ENCODE measurements around the gene TRDN.

TRDN gene

GRCh38 chr6:123201869-123202372 is 434.8 kb downstream of the TRDN start:
- Histone ChIP-seq H3K36me3 (ENCODE audit: control insufficient read depth, low read depth, low read length) (no peaks in the 10 kb centered on the region), H3K4me1 (ENCODE audit: control insufficient read depth, low read depth, low read length) (peaks cover 9% of the 10 kb centered on the region), H3K27ac (ENCODE audit: low read length) (no peak overlapping the region), H3K4me3 (ENCODE audit: low read length) (no peak overlapping the region), H3K9me3 (ENCODE audit: control insufficient read depth, low read depth, low read length) (no peaks in the 10 kb centered on the region), H3K27me3 (ENCODE audit: control insufficient read depth, insufficient read depth, low read length) (no peaks in the 10 kb centered on the region), H3K9ac (ENCODE audit: low read length) (no peak overlapping the region)

- Histone ChIP-seq H3K27me3 (ENCODE audit: control insufficient read depth, insufficient read depth, low read length) (no peaks in the 10 kb centered on the region), H3K36me3 (ENCODE audit: control insufficient read depth, low read depth, low read length) (no peaks in the 10 kb centered on the region), H3K27ac (ENCODE audit: low read length) (no peak overlapping the region), H3K9ac (ENCODE audit: low read length) (no peak overlapping the region), H3K4me3 (ENCODE audit: low read length) (no peak overlapping the region), H3K4me1 (ENCODE audit: control insufficient read depth, low read depth, low read length) (no peaks in the 10 kb centered on the region), H3K9me3 (ENCODE audit: control insufficient read depth, low read depth, low read length) (no peaks in the 10 kb centered on the region)
Observed at GRCh38 chr6:123193298-123193697, 443.5 kb downstream of the TRDN start.

GRCh38 chr6:123189816-123190215 is 446.9 kb downstream of the TRDN start:
- Histone ChIP-seq H3K27ac (ENCODE audit: low read length) (no peak overlapping the region), H3K27me3 (ENCODE audit: control insufficient read depth, insufficient read depth, low read length) (no peaks in the 10 kb centered on the region), H3K9me3 (ENCODE audit: control insufficient read depth, low read depth, low read length) (no peaks in the 10 kb centered on the region), H3K36me3 (ENCODE audit: control insufficient read depth, low read depth, low read length) (no peaks in the 10 kb centered on the region), H3K9ac (ENCODE audit: low read length) (no peak overlapping the region), H3K4me1 (ENCODE audit: control insufficient read depth, low read depth, low read length) (no peaks in the 10 kb centered on the region), H3K4me3 (ENCODE audit: low read length) (no peak overlapping the region)

DNA sequence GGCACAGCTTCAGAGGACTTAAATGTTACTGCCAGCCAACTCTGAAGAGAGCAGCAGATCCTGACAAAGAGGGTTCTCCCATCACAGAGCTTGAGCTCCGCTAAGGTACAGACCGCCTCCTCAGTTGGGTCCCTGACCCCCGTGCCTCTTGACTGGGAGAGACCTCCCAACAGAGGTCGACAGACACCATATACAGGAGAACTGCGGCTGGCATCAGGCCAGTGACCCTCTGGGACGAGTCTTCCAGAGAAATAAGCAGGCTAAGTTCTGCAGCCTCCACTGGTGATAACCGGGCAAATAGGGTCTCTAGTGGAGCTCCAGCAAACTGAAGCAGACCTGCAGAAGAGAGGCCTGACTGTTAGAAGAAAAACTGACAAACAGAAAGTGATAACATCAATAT is 453.8 kb downstream of the TRDN start:
- H3K4me1 ChIP-seq (ENCODE audit: control insufficient read depth, low read depth, low read length): no peaks in the 10 kb centered on the region
- no peak overlapping the region for H3K4me3 ChIP-seq (ENCODE audit: low read length)
- no peak overlapping the region for H3K27ac ChIP-seq (ENCODE audit: low read length)
- H3K9me3 ChIP-seq (ENCODE audit: control insufficient read depth, low read depth, low read length): no peaks in the 10 kb centered on the region
- no peaks in the 10 kb centered on the region for H3K36me3 ChIP-seq (ENCODE audit: control insufficient read depth, low read depth, low read length)
- H3K9ac ChIP-seq (ENCODE audit: low read length): no peak overlapping the region
- H3K27me3 ChIP-seq (ENCODE audit: control insufficient read depth, insufficient read depth, low read length): no peaks in the 10 kb centered on the region

- Histone ChIP-seq H3K9ac (ENCODE audit: low read length) (no peak overlapping the region), H3K27me3 (ENCODE audit: control insufficient read depth, insufficient read depth, low read length) (no peaks in the 10 kb centered on the region), H3K36me3 (ENCODE audit: control insufficient read depth, low read depth, low read length) (no peaks in the 10 kb centered on the region), H3K4me1 (ENCODE audit: control insufficient read depth, low read depth, low read length) (no peaks in the 10 kb centered on the region), H3K27ac (ENCODE audit: low read length) (no peak overlapping the region), H3K4me3 (ENCODE audit: low read length) (no peak overlapping the region), H3K9me3 (ENCODE audit: control insufficient read depth, low read depth, low read length) (no peaks in the 10 kb centered on the region)
Observed at GRCh38 chr6:123176706-123177105, 460.0 kb downstream of the TRDN start.

GRCh38 chr6:123171341-123172115 is 465.2 kb downstream of the TRDN start:
- no peak overlapping the region for H3K27ac ChIP-seq (ENCODE audit: low read length)
- no peaks in the 10 kb centered on the region for H3K36me3 ChIP-seq (ENCODE audit: control insufficient read depth, low read depth, low read length)
- H3K4me3 ChIP-seq (ENCODE audit: low read length): no peak overlapping the region
- H3K4me1 ChIP-seq (ENCODE audit: control insufficient read depth, low read depth, low read length): no peaks in the 10 kb centered on the region
- H3K9ac ChIP-seq (ENCODE audit: low read length): no peak overlapping the region
- no peaks in the 10 kb centered on the region for H3K27me3 ChIP-seq (ENCODE audit: control insufficient read depth, insufficient read depth, low read length)
- H3K9me3 ChIP-seq (ENCODE audit: control insufficient read depth, low read depth, low read length): no peaks in the 10 kb centered on the region

DNA sequence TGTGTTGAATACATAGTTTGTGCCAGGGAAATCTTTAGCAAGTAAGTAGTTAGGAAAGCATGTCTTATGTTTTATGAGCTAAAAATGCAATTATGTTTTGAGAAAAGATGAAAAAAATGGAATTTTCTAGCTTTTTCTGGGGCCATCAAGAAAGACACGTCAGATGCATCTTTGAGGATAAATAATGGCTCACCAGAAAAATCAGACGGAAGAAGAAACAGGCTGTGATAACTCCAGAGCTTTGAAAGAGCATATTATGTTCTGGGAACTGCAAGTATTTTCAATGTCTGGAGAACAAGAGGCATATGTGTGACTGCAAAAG is 467.0 kb downstream of the TRDN start:
- Histone ChIP-seq H3K4me1 (ENCODE audit: control insufficient read depth, low read depth, low read length) (no peaks in the 10 kb centered on the region), H3K36me3 (ENCODE audit: control insufficient read depth, low read depth, low read length) (no peaks in the 10 kb centered on the region), H3K27me3 (ENCODE audit: control insufficient read depth, insufficient read depth, low read length) (no peaks in the 10 kb centered on the region), H3K27ac (ENCODE audit: low read length) (no peak overlapping the region), H3K9ac (ENCODE audit: low read length) (no peak overlapping the region), H3K4me3 (ENCODE audit: low read length) (no peak overlapping the region), H3K9me3 (ENCODE audit: control insufficient read depth, low read depth, low read length) (no peaks in the 10 kb centered on the region)

GRCh38 chr6:123168892-123169773 is 467.6 kb downstream of the TRDN start:
- no peaks in the 10 kb centered on the region for H3K27me3 ChIP-seq (ENCODE audit: control insufficient read depth, insufficient read depth, low read length)
- H3K9me3 ChIP-seq (ENCODE audit: control insufficient read depth, low read depth, low read length): no peaks in the 10 kb centered on the region
- no peak overlapping the region for H3K4me3 ChIP-seq (ENCODE audit: low read length)
- H3K36me3 ChIP-seq (ENCODE audit: control insufficient read depth, low read depth, low read length): no peaks in the 10 kb centered on the region
- no peak overlapping the region for H3K27ac ChIP-seq (ENCODE audit: low read length)
- no peak overlapping the region for H3K9ac ChIP-seq (ENCODE audit: low read length)
- H3K4me1 ChIP-seq (ENCODE audit: control insufficient read depth, low read depth, low read length): no peaks in the 10 kb centered on the region

DNA sequence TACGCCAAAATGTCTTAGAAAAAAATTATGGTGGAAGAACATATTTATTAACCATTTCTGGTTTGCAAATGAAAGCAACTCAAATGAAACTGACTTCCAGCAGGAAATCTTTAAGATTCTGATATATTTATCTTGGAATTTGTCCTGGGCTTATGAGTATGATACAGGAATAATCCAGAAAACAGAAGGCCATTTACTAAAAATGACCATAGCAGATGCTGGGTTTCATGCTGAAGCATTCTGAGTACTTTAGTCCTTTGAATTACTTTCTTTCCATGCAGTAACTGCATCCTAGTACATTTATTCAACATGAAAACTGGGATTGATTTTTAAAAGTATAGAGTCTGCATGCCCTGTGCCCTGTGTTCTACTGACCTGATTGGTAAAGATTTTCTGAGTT is 468.3 kb downstream of the TRDN start:
- no peaks in the 10 kb centered on the region for H3K36me3 ChIP-seq (ENCODE audit: control insufficient read depth, low read depth, low read length)
- H3K9me3 ChIP-seq (ENCODE audit: control insufficient read depth, low read depth, low read length): no peaks in the 10 kb centered on the region
- no peak overlapping the region for H3K9ac ChIP-seq (ENCODE audit: low read length)
- H3K27ac ChIP-seq (ENCODE audit: low read length): no peak overlapping the region
- H3K4me3 ChIP-seq (ENCODE audit: low read length): no peak overlapping the region
- H3K4me1 ChIP-seq (ENCODE audit: control insufficient read depth, low read depth, low read length): no peaks in the 10 kb centered on the region
- H3K27me3 ChIP-seq (ENCODE audit: control insufficient read depth, insufficient read depth, low read length): no peaks in the 10 kb centered on the region

Measured in iPS-18a (cell line).